Mesenchymal stem cell (in vitro differentiated cells and primary cell): ENCODE data around the gene CRACDL. TPM values are rescaled to one million over a fixed set of nuclear protein-coding genes. Genes with fewer than 3 reads are reported as not detected.
A peak's percentile ranks its signal among the peaks of the same experiment; 100 is the strongest.

Source experiments
- DNase-seq: peaks from one replicate; pipeline ENCODE4 v3.0.0-alpha.2; 2013
- H2AFZ ChIP-seq: one replicate; pipeline ENCODE4 v1.6.1; 2013; ENCODE audit warnings: low read depth, mild to moderate bottlenecking, control low read depth, inconsistent platforms, low read length, moderate library complexity
- H2AK5ac ChIP-seq: 2 replicates; pipeline ENCODE4 v1.6.1; 2013; ENCODE audit warnings: low read length, moderate library complexity, mild to moderate bottlenecking, inconsistent platforms; ENCODE audit not compliant: severe bottlenecking
- H2BK120ac ChIP-seq: one replicate; pipeline ENCODE4 v1.6.1; 2013; ENCODE audit warnings: low read depth, mild to moderate bottlenecking, inconsistent platforms, low read length, moderate library complexity
- H2BK12ac ChIP-seq, 2 experiments: one replicate each; pipeline ENCODE4 v1.6.1; 2013; ENCODE audit warnings: inconsistent platforms in 2 of 2, low read length in 2 of 2, mild to moderate bottlenecking in 2 of 2, moderate library complexity in 2 of 2, control low read depth in 1 of 2
- H2BK15ac ChIP-seq: one replicate; pipeline ENCODE4 v1.6.1; 2013; ENCODE audit warnings: mild to moderate bottlenecking, low read depth, inconsistent platforms; ENCODE audit not compliant: poor library complexity, severe bottlenecking
- H2BK5ac ChIP-seq: 2 replicates; pipeline ENCODE4 v1.6.1; 2013; ENCODE audit warnings: low read depth, mild to moderate bottlenecking, low read length, control low read depth, inconsistent platforms; ENCODE audit not compliant: poor library complexity, severe bottlenecking
- H3K14ac ChIP-seq, 2 experiments: one replicate each; pipeline ENCODE4 v1.6.1; 2013; ENCODE audit warnings: inconsistent platforms in 2 of 2, low read length in 2 of 2, control low read depth in 1 of 2, mild to moderate bottlenecking in 1 of 2, moderate library complexity in 1 of 2
- H3K18ac ChIP-seq, 2 experiments: one replicate each; pipeline ENCODE4 v1.6.1; 2013; ENCODE audit warnings: inconsistent platforms in 2 of 2, low read length in 2 of 2, control low read depth in 1 of 2, low read depth in 1 of 2, mild to moderate bottlenecking in 1 of 2
- H3K23ac ChIP-seq, 2 experiments: one replicate each; pipeline ENCODE4 v1.6.1; 2013; ENCODE audit warnings: inconsistent platforms in 2 of 2, low read length in 2 of 2, mild to moderate bottlenecking in 2 of 2, moderate library complexity in 2 of 2, control low read depth in 1 of 2
- H3K27ac ChIP-seq: 2 replicates; pipeline ENCODE4 v1.5.1; 2013; ENCODE audit warnings: mild to moderate bottlenecking, moderate library complexity, low read length, control low read depth, inconsistent platforms; ENCODE audit not compliant: poor library complexity, severe bottlenecking
- H3K27me3 ChIP-seq, 2 experiments: 2 replicates each; pipeline versions ENCODE4 v1.6.1 to v1.7.0; 2013; ENCODE audit warnings: low read length in 2 of 2, mild to moderate bottlenecking in 2 of 2, moderate library complexity in 2 of 2, control low read depth in 1 of 2, inconsistent platforms in 1 of 2; ENCODE audit not compliant: control insufficient read depth in 1 of 2, insufficient read depth in 1 of 2
- H3K36me3 ChIP-seq, 2 experiments: 2 replicates each; pipeline versions ENCODE4 v1.6.1 to v1.7.0; 2013; ENCODE audit warnings: low read length in 2 of 2, control low read depth in 1 of 2, inconsistent platforms in 1 of 2, low read depth in 1 of 2, mild to moderate bottlenecking in 1 of 2; ENCODE audit not compliant: insufficient read depth in 2 of 2, control insufficient read depth in 1 of 2
- H3K4ac ChIP-seq, 2 experiments: one replicate each; pipeline ENCODE4 v1.6.1; 2013; ENCODE audit warnings: inconsistent platforms in 2 of 2, low read length in 2 of 2, mild to moderate bottlenecking in 2 of 2, moderate library complexity in 2 of 2, control low read depth in 1 of 2, low read depth in 1 of 2
- H3K4me1 ChIP-seq: 2 replicates; pipeline ENCODE4 v1.6.1; 2013; ENCODE audit warnings: low read depth, low read length, control low read depth; ENCODE audit not compliant: control insufficient read depth, insufficient read depth
- H3K4me2 ChIP-seq: 2 replicates; pipeline ENCODE4 v1.6.1; 2013; ENCODE audit warnings: low read length, mild to moderate bottlenecking, inconsistent platforms; ENCODE audit not compliant: poor library complexity, severe bottlenecking
- H3K4me3 ChIP-seq, 2 experiments: 2 replicates each; pipeline versions ENCODE4 v1.5.1 to v1.7.0; 2013; ENCODE audit warnings: low read length in 2 of 2, mild to moderate bottlenecking in 2 of 2, control low read depth in 1 of 2, low read depth in 1 of 2; ENCODE audit not compliant: insufficient read depth in 1 of 2
- H3K79me1 ChIP-seq: replicated peaks from 2 replicates; pipeline ENCODE4 v1.6.1; 2013; ENCODE audit warnings: mild to moderate bottlenecking, control low read depth, low read length, inconsistent platforms; ENCODE audit not compliant: poor library complexity, severe bottlenecking
- H3K9ac ChIP-seq: 2 replicates; pipeline ENCODE4 v1.7.0; 2013; ENCODE audit warnings: mild to moderate bottlenecking, low read length, moderate library complexity
- H3K9me3 ChIP-seq: 2 replicates; pipeline ENCODE4 v1.7.0; 2013; ENCODE audit warnings: mild to moderate bottlenecking, low read length; ENCODE audit not compliant: control insufficient read depth
- H4K8ac ChIP-seq: one replicate; pipeline ENCODE4 v1.6.1; 2013; ENCODE audit warnings: inconsistent platforms, mild to moderate bottlenecking, low read length, moderate library complexity
- H4K91ac ChIP-seq: one replicate; pipeline ENCODE4 v1.6.1; 2013; ENCODE audit warnings: mild to moderate bottlenecking, low read length, inconsistent platforms
- WGBS: methylation state at CpG from one replicate; pipeline ENCODE4 v1.1.7; 2013; ENCODE audit warnings: mixed read lengths; 5-methylcytosine and 5-hydroxymethylcytosine counted together
- polyA plus RNA-seq, 2 experiments: library from polyadenylated mRNA; stranded (reverse); fragments of 200-250 nt; gene quantifications; one replicate each; pipeline ENCODE4 v1.2.3, GENCODE V29; 2013

The CRACDL gene
- not detected for polyA plus RNA-seq (2013, experiment 1 of 2)
- polyA plus RNA-seq (2013, experiment 2 of 2): not detected

- H3K4me1 ChIP-seq: peaks cover 19% of the 10 kb centered on the region
- WGBS: 2% methylated on average over 38 of the region's 82 CpGs
- H2BK5ac ChIP-seq: no peak within 1 kb of the TSS
- peak within 1 kb of the TSS; percentile 53 to 70 for H3K4me3 ChIP-seq
- no peak within 1 kb of the TSS for H2BK15ac ChIP-seq
- H2BK12ac ChIP-seq: no peak within 1 kb of the TSS
- no peak within 1 kb of the TSS for H3K4ac ChIP-seq
- no peaks in the 10 kb centered on the region for H3K36me3 ChIP-seq
- DNase-seq: no peak
- H2AFZ ChIP-seq: no peak within 1 kb of the TSS
- H3K27me3 ChIP-seq: peaks cover 56 to 64% of the 10 kb centered on the region in 2 experiments
- H3K9me3 ChIP-seq: no peaks in the 10 kb centered on the region
- H2BK120ac ChIP-seq: no peak within 1 kb of the TSS
- peak within 1 kb of the TSS; percentile 32 for H3K9ac ChIP-seq
- H3K27ac ChIP-seq: no peak within 1 kb of the TSS
- H3K79me1 ChIP-seq: no peaks in the 10 kb centered on the region
- no peak within 1 kb of the TSS for H2AK5ac ChIP-seq
- H4K8ac ChIP-seq: no peak within 1 kb of the TSS
- H3K23ac ChIP-seq: no peak within 1 kb of the TSS
- H3K18ac ChIP-seq: no peak within 1 kb of the TSS
- H3K4me2 ChIP-seq: peak within 1 kb of the TSS; percentile 93
- H3K14ac ChIP-seq: no peak within 1 kb of the TSS
- no peak within 1 kb of the TSS for H4K91ac ChIP-seq
Observed at GRCh38 chr2:98935777-98936352, at the start of gene CRACDL. TSS of gene CRACDL (minus strand) at chr2:98936225. CDS start at chr2:98846800, 89,425 bp downstream.

GRCh38 chr2:98975611-98976010, 39.6 kb upstream of the CRACDL start:
- Histone ChIP-seq H4K91ac (no peak overlapping the region), H3K9me3 (peaks cover 27% of the 10 kb centered on the region), H2BK5ac (no peak overlapping the region), H2BK120ac (no peak overlapping the region), H3K4me3 (no peak overlapping the region), H3K36me3 (no peaks in the 10 kb centered on the region), H3K4me2 (no peak overlapping the region), H3K27me3 (no peaks in the 10 kb centered on the region), H2AK5ac (no peak overlapping the region), H4K8ac (no peak overlapping the region), H2BK15ac (no peak overlapping the region), H3K14ac (no peak overlapping the region), H2BK12ac (no peak overlapping the region), H3K9ac (no peak overlapping the region), H3K4ac (no peak overlapping the region), H3K79me1 (no peaks in the 10 kb centered on the region), H3K18ac (no peak overlapping the region), H3K23ac (no peak overlapping the region), H3K27ac (no peak overlapping the region), H3K4me1 (no peaks in the 10 kb centered on the region), H2AFZ (no peak overlapping the region)
- DNase-seq: no peak
- 77% methylated on average over 1 of the region's 2 CpGs for WGBS

- no peaks in the 10 kb centered on the region for H3K27me3 ChIP-seq
- no peak overlapping the region for H3K27ac ChIP-seq
- H3K36me3 ChIP-seq: no peaks in the 10 kb centered on the region
- H3K23ac ChIP-seq: no peak overlapping the region
- H3K9ac ChIP-seq: no peak overlapping the region
- no peak overlapping the region for H3K4me2 ChIP-seq
- no peak overlapping the region for H3K4me3 ChIP-seq
- H3K14ac ChIP-seq: no peak overlapping the region
- H2BK5ac ChIP-seq: no peak overlapping the region
- peaks cover 50% of the 10 kb centered on the region for H3K9me3 ChIP-seq
- H3K79me1 ChIP-seq: no peaks in the 10 kb centered on the region
- H3K4ac ChIP-seq: no peak overlapping the region
- H3K4me1 ChIP-seq: no peaks in the 10 kb centered on the region
- H2AFZ ChIP-seq: no peak overlapping the region
- no peak overlapping the region for H4K91ac ChIP-seq
- no CpG with 5 or more reads among the region's 1 CpG for WGBS
- H2AK5ac ChIP-seq: no peak overlapping the region
- no peak for DNase-seq
- H2BK120ac ChIP-seq: no peak overlapping the region
- no peak overlapping the region for H4K8ac ChIP-seq
- no peak overlapping the region for H3K18ac ChIP-seq
- no peak overlapping the region for H2BK15ac ChIP-seq
- no peak overlapping the region for H2BK12ac ChIP-seq
Observed at GRCh38 chr2:98972582-98973167, 36.6 kb upstream of the CRACDL start.

- no peaks in the 10 kb centered on the region for H3K79me1 ChIP-seq
- no peak overlapping the region for H3K9ac ChIP-seq
- peaks cover 3 to 4% of the 10 kb centered on the region in 2 experiments for H3K27me3 ChIP-seq
- H3K27ac ChIP-seq: no peak overlapping the region
- no peak overlapping the region for H4K91ac ChIP-seq
- DNase-seq: no peak
- no peak overlapping the region for H2AFZ ChIP-seq
- H3K14ac ChIP-seq: no peak overlapping the region
- H3K9me3 ChIP-seq: no peaks in the 10 kb centered on the region
- no peak overlapping the region for H3K23ac ChIP-seq
- H2BK5ac ChIP-seq: no peak overlapping the region
- H4K8ac ChIP-seq: no peak overlapping the region
- no peak overlapping the region for H3K18ac ChIP-seq
- no peak overlapping the region for H2AK5ac ChIP-seq
- no peak overlapping the region for H2BK12ac ChIP-seq
- no peak overlapping the region for H3K4me3 ChIP-seq
- H3K4me2 ChIP-seq: no peak overlapping the region
- H3K36me3 ChIP-seq: no peaks in the 10 kb centered on the region
- no peaks in the 10 kb centered on the region for H3K4me1 ChIP-seq
- H2BK15ac ChIP-seq: no peak overlapping the region
- 88% methylated on average over 3 of the region's 7 CpGs for WGBS
- no peak overlapping the region for H3K4ac ChIP-seq
- no peak overlapping the region for H2BK120ac ChIP-seq
Observed at GRCh38 chr2:98959810-98960507, 23.9 kb upstream of the CRACDL start.
